ENCODE measurements around the gene GRB10.

- TF ChIP-seq CTCF (IDR thresholded peaks at IDR 0.05; ENCODE audit: low read depth, low read length) (no peak), EZH2phosphoT487 (IDR thresholded peaks at IDR 0.05; ENCODE audit: low read depth) (no peak)
These were observed 240.6 kb downstream of the GRB10 start for GRCh38 chr7:50542132-50542531.
